GM12878 (cell line): Measurements from ENCODE around the gene PANX2. TPM values are rescaled to one million over a fixed set of nuclear protein-coding genes. Genes with fewer than 3 reads are reported as not detected.

Source experiments
- ATAC-seq: fragments of 200-7000 bp; cut with Tn5 transposase; 3 replicates; pipeline ENCODE4 v1.9.1; 2020; ENCODE audit warnings: mild to moderate bottlenecking, moderate library complexity
- BruUV-seq: library from RNA; stranded (reverse); fragments of 400-500 nt; replicated peaks from 2 replicates; lab custom pipeline; 2021; lab: Mats Ljungman, UMichigan
- CTCF ChIA-PET: fragments of 300-600 bp; sonication (Branson Sonifier 250); formaldehyde crosslinking; extraction: SDS; loops from one replicate; lab custom pipeline; 2021; ENCODE audit warnings: inconsistent platforms; lab: Yijun Ruan, JAX
- POLR2A ChIA-PET: fragments of 350-600 bp; formaldehyde crosslinking; extraction: SDS; loops from one replicate; lab custom pipeline; 2021; ENCODE audit warnings: inconsistent platforms; lab: Charles Lee
- RAD21 ChIA-PET: fragments of 300-600 bp; sonication (Branson Sonifier 250); formaldehyde crosslinking; loops from one replicate; lab custom pipeline; 2023; ENCODE audit warnings: antibody characterized with exemption; ENCODE audit not compliant: unreplicated experiment; lab: Charles Lee
- SMC1A ChIA-PET: fragments of 300-600 bp; sonication (Branson Sonifier 250); formaldehyde crosslinking; loops from one replicate; lab custom pipeline; 2023; ENCODE audit not compliant: unreplicated experiment, uncharacterized antibody; lab: Charles Lee
- DNase-seq: peaks from one replicate; pipeline ENCODE4 v3.0.0-alpha.2; 2011; ENCODE audit warnings: low read depth, low spot score
- FAIRE-seq: peaks from 3 replicates; lab custom pipeline; 2011; peaks lifted over from hg19 to GRCh38; lab: Jason Lieb, UNC
- H2AFZ ChIP-seq: 2 replicates; pipeline ENCODE4 v1.6.0; 2011; ENCODE audit warnings: low read depth, low read length, control low read depth; ENCODE audit not compliant: control insufficient read depth
- H3K27ac ChIP-seq: 2 replicates; pipeline ENCODE4 v1.5.1; 2011; ENCODE audit warnings: control low read depth; ENCODE audit not compliant: control insufficient read depth, insufficient read depth
- H3K27me3 ChIP-seq, 2 experiments: replicated peaks in 1 of 2; 2 replicates each; pipeline versions ENCODE4 v1.6.0 to v1.6.1; 2011; ENCODE audit warnings: low read length in 1 of 2; ENCODE audit not compliant: control insufficient read depth in 2 of 2, insufficient read depth in 2 of 2
- H3K36me3 ChIP-seq, 2 experiments: 2 replicates each; pipeline ENCODE4 v1.5.1; 2011; ENCODE audit warnings: low read length in 1 of 2; ENCODE audit not compliant: control insufficient read depth in 2 of 2, insufficient read depth in 2 of 2
- H3K4me1 ChIP-seq: 2 replicates; pipeline ENCODE4 v1.6.1; 2011; ENCODE audit warnings: mild to moderate bottlenecking, low read length, moderate library complexity, mixed read lengths; ENCODE audit not compliant: control insufficient read depth, insufficient read depth
- H3K4me2 ChIP-seq: 2 replicates; pipeline ENCODE4 v1.6.0; 2011; ENCODE audit warnings: control low read depth; ENCODE audit not compliant: control insufficient read depth, insufficient read depth
- H3K4me3 ChIP-seq: fragments of 200-600 bp; sonication (generic); 2 replicates; pipeline ENCODE4 v1.5.1; 2016
- H3K79me2 ChIP-seq: 2 replicates; pipeline ENCODE4 v1.6.0; 2011; ENCODE audit warnings: low read length; ENCODE audit not compliant: control insufficient read depth, insufficient read depth
- H3K9ac ChIP-seq: 2 replicates; pipeline ENCODE4 v1.8.0; 2011; ENCODE audit warnings: low read length, control low read depth, mixed read lengths; ENCODE audit not compliant: control insufficient read depth, insufficient read depth
- H3K9me3 ChIP-seq: replicated peaks from 3 replicates; pipeline ENCODE4 v1.5.1; 2011; ENCODE audit warnings: mild to moderate bottlenecking, low read length; ENCODE audit not compliant: control insufficient read depth, insufficient read depth
- H4K20me1 ChIP-seq: 2 replicates; pipeline ENCODE4 v1.6.0; 2011; ENCODE audit not compliant: control insufficient read depth, insufficient read depth
- ASH2L ChIP-seq: fragments of 300-600, 200-600 bp; sonication (generic); IDR thresholded peaks from 2 replicates; pipeline ENCODE4 v1.6.1; 2017; ENCODE audit warnings: low read depth, mild to moderate bottlenecking, borderline replicate concordance
- ATF7 ChIP-seq: fragments of 450-650 bp; IDR thresholded peaks from 2 replicates; pipeline ENCODE4 v1.6.1; 2016; ENCODE audit warnings: low read depth, mild to moderate bottlenecking
- BCL11A ChIP-seq: IDR thresholded peaks from 2 replicates; pipeline ENCODE4 v1.6.1; 2011; ENCODE audit warnings: low read depth, low read length
- BRCA1 ChIP-seq: IDR thresholded peaks from 2 replicates; pipeline ENCODE4 v1.6.1; 2011; ENCODE audit warnings: low read depth, low read length, improper control_type of control experiment
- CHD2 ChIP-seq: IDR thresholded peaks from 2 replicates; pipeline ENCODE4 v1.6.1; 2011; ENCODE audit warnings: low read depth, low read length, improper control_type of control experiment, borderline replicate concordance
- DPF2 ChIP-seq: fragments of 450-650 bp; IDR thresholded peaks from 2 replicates; pipeline ENCODE4 v1.6.1; 2017; ENCODE audit warnings: mild to moderate bottlenecking
- HDAC2 ChIP-seq: fragments of 200-600 bp; sonication (generic); IDR thresholded peaks from 2 replicates; pipeline ENCODE4 v1.6.1; 2017
- JUND ChIP-seq: IDR thresholded peaks from 2 replicates; pipeline ENCODE4 v1.6.1; 2012; ENCODE audit warnings: low read depth, mild to moderate bottlenecking, low read length, improper control_type of control experiment, moderate library complexity
- KDM1A ChIP-seq: fragments of 200-600 bp; sonication (generic); IDR thresholded peaks from 2 replicates; pipeline ENCODE4 v1.6.1; 2016; ENCODE audit warnings: borderline replicate concordance
- PML ChIP-seq: IDR thresholded peaks from 2 replicates; pipeline ENCODE4 v1.6.1; 2012; ENCODE audit warnings: low read length, inconsistent platforms
- POU2F2 ChIP-seq: IDR thresholded peaks from 3 replicates; pipeline ENCODE4 v1.6.1; 2011; ENCODE audit warnings: low read depth, mild to moderate bottlenecking, low read length, borderline replicate concordance
- PRDM15 ChIP-seq: fragments of 450-650 bp; formaldehyde crosslinking; IDR thresholded peaks from 2 replicates; pipeline ENCODE4 v1.4.0; 2020; ENCODE audit warnings: mild to moderate bottlenecking, moderate library complexity
- RAD21 ChIP-seq: IDR thresholded peaks from 2 replicates; pipeline ENCODE4 v1.6.1; 2011; ENCODE audit warnings: mild to moderate bottlenecking, low read depth, low read length, moderate library complexity; ENCODE audit not compliant: insufficient read depth
- RB1 ChIP-seq: fragments of 450-650 bp; formaldehyde crosslinking; IDR thresholded peaks from 2 replicates; pipeline ENCODE4 v1.6.1; 2017; ENCODE audit warnings: mild to moderate bottlenecking, borderline replicate concordance
- STAT3 ChIP-seq: IDR thresholded peaks from 2 replicates; pipeline ENCODE4 v1.6.1; 2011; ENCODE audit warnings: low read depth, low read length, improper control_type of control experiment
- TBL1XR1 ChIP-seq: IDR thresholded peaks from 2 replicates; pipeline ENCODE4 v1.6.1; 2012; ENCODE audit warnings: low read depth, low read length, improper control_type of control experiment
- TCF12 ChIP-seq: IDR thresholded peaks from 2 replicates; pipeline ENCODE4 v1.6.1; 2011; ENCODE audit warnings: low read depth, mild to moderate bottlenecking, low read length
- WRNIP1 ChIP-seq: IDR thresholded peaks from 2 replicates; pipeline ENCODE4 v1.6.1; 2011; ENCODE audit warnings: low read depth, low read length, improper control_type of control experiment, borderline replicate concordance
- WGBS: methylation state at CpG from one replicate; pipeline ENCODE4 v1.1.6; 2016; ENCODE audit warnings: low lambda C conversion rate; ENCODE audit not compliant: insufficient replicate concordance, insufficient coverage; ENCODE audit errors: missing lambda C conversion rate; 5-methylcytosine and 5-hydroxymethylcytosine counted together
- in situ Hi-C: fragments of 300-500 bp; cut with MboI; formaldehyde crosslinking; loops from 9 replicates; pipeline ENCODE4 v1.14.3; 2018; ENCODE audit warnings: mixed read lengths
- intact Hi-C: fragments of 100-400 bp; cut with micrococcal nuclease; formaldehyde crosslinking; loops from one replicate; pipeline ENCODE4 v1.14.2; 2022; ENCODE audit not compliant: unreplicated experiment
- polyA plus RNA-seq, 11 experiments: library from polyadenylated mRNA; depleted of rRNA in 4 of 11; unstranded in 6 of 11; stranded (reverse) in 5 of 11; fragments of >200 nt; fragmentation: Nextera tagmentation in 4 of 11; fragmentation: Illumina TruSeq in 1 of 11; extraction: Ambion mirVana in 4 of 11; extraction: Trizol in 1 of 11; gene quantifications; 1 replicate in 1 of 11; 2 replicates in 10 of 11; pipeline versions ENCODE4 v1.2.1 to v1.2.3, GENCODE V29; 2011 to 2016; ENCODE audit warnings: inconsistent platforms in 2 of 11, missing spikeins in 2 of 11, low read depth in 1 of 11
- total RNA-seq, 4 experiments: library from RNA; depleted of rRNA in 3 of 4; stranded (reverse); fragments of >200 nt in 3 of 4; fragmentation: Illumina TruSeq in 1 of 4; extraction: Trizol in 1 of 4; gene quantifications; 2 replicates each; pipeline versions ENCODE4 v1.2.1 to v1.2.3, GENCODE V29; 2013 to 2021

The PANX2 gene
- total and polyA plus RNA-seq, 10 of the 15 experiments (the other 5 are each of a cell fraction or from before 2014, with no cell fraction given): 0.04 to 0.44 (median 0.17) TPM; not detected in 5

- Histone ChIP-seq H3K36me3 (peaks cover 9 to 54% of the 10 kb centered on the region in 2 experiments; a peak in 3 of 4 replicates), H3K9me3 (no peaks in the 10 kb centered on the region), H2AFZ (no peak overlapping the region), H4K20me1 (no peaks in the 10 kb centered on the region), H3K4me2 (no peak overlapping the region), H3K9ac (no peak overlapping the region), H3K4me1 (no peaks in the 10 kb centered on the region), H3K4me3 (no peak overlapping the region), H3K79me2 (no peaks in the 10 kb centered on the region), H3K27me3 (no peaks in the 10 kb centered on the region), H3K27ac (no peak overlapping the region)
- TF ChIP-seq STAT3: no peak
- no peak for TF ChIP-seq WRNIP1
- TF ChIP-seq BCL11A: no peak
- no peak for TF ChIP-seq KDM1A
- TF ChIP-seq CHD2: no peak
- TF ChIP-seq TBL1XR1: no peak
- no peak for TF ChIP-seq RB1
- no peak for TF ChIP-seq JUND
- TF ChIP-seq ASH2L: no peak
- no peak for TF ChIP-seq DPF2
- RAD21 ChIA-PET: no interaction called here
- 77% methylated on average over 8 of the region's 8 CpGs for WGBS
- POLR2A ChIA-PET: no interaction called here
- in situ Hi-C loops: no loop called here
- no TSS peak for BruUV-seq
- intact Hi-C loops: no loop called here
- DNase-seq (no peak), ATAC-seq (no peak), FAIRE-seq (no peak)
- CTCF ChIA-PET: interaction anchor here (0.7 kb wide), 1 partner anchor 74 kb away, joined by 3 read pairs; no protein-coding TSS in a partner anchor
- SMC1A ChIA-PET: no interaction called here
Observed at GRCh38 chr22:50222508-50222907, 52.0 kb downstream of the PANX2 start.

- in situ Hi-C loops (no loop called here), intact Hi-C loops (no loop called here)
- ChIA-PET POLR2A (no interaction called here), RAD21 (no interaction called here), SMC1A (no interaction called here), CTCF (no interaction called here)
- Histone ChIP-seq H3K79me2 (no peaks in the 10 kb centered on the region), H3K4me1 (no peaks in the 10 kb centered on the region), H3K27ac (no peak overlapping the region), H4K20me1 (no peaks in the 10 kb centered on the region), H3K9me3 (no peaks in the 10 kb centered on the region), H3K4me3 (no peak overlapping the region), H3K27me3 (no peaks in the 10 kb centered on the region), H2AFZ (no peak overlapping the region), H3K9ac (no peak overlapping the region), H3K4me2 (no peak overlapping the region), H3K36me3 (peaks cover 9 to 41% of the 10 kb centered on the region in 2 experiments; a peak in 3 of 4 replicates)
- BruUV-seq: no TSS peak
- FAIRE-seq: no peak
- ATAC-seq: no peak
- WGBS: 95% methylated on average over 16 of the region's 16 CpGs
- DNase-seq: no peak
- TF ChIP-seq ATF7 (no peak), PRDM15 (CRISPR knock-in tag) (no peak), HDAC2 (no peak), TCF12 (no peak), RAD21 (no peak), BRCA1 (no peak), PML (no peak), POU2F2 (no peak)
Observed at GRCh38 chr22:50224071-50224470, 53.5 kb downstream of the PANX2 start.
